HepG2 (cell line): Measurements from ENCODE around the gene MYBPC3. TPM values are rescaled to one million over a fixed set of nuclear protein-coding genes. Genes with fewer than 3 reads are reported as not detected.

Experiments
- ATAC-seq: fragments of 200-7000 bp; cut with Tn5 transposase; 3 replicates; pipeline ENCODE4 v1.9.1; 2020; ENCODE audit warnings: mild to moderate bottlenecking, moderate library complexity
- BruUV-seq: library from RNA; stranded (reverse); fragments of 400-500 nt; replicated peaks from 2 replicates; lab custom pipeline; 2021; lab: Mats Ljungman, UMichigan
- CTCF ChIA-PET: fragments of 300-600 bp; formaldehyde crosslinking; extraction: SDS; loops from one replicate; lab custom pipeline; 2021; ENCODE audit warnings: low total read pairs, inconsistent platforms, low intra/inter-chr PET ratio; lab: Yijun Ruan, JAX
- POLR2A ChIA-PET: fragments of 350-600 bp; sonication (Branson Sonifier 250); formaldehyde crosslinking; loops from one replicate; lab custom pipeline; 2020; ENCODE audit warnings: antibody characterized with exemption, inconsistent platforms; lab: Yijun Ruan, JAX
- DNase-seq: peaks from one replicate; pipeline ENCODE4 v3.0.0-alpha.2; 2015; ENCODE audit warnings: low spot score
- FAIRE-seq: peaks from 3 replicates; lab custom pipeline; 2011; peaks lifted over from hg19 to GRCh38; lab: Jason Lieb, UNC
- H2AFZ ChIP-seq: one replicate; pipeline ENCODE4 v1.6.1; 2011; ENCODE audit warnings: low read length, inconsistent platforms
- H3K27ac ChIP-seq: fragments of 300-600 bp; 3 replicates; pipeline ENCODE4 v1.8.0; 2011; ENCODE audit warnings: mixed run types, mild to moderate bottlenecking, mixed read lengths, low read length, inconsistent platforms; ENCODE audit not compliant: insufficient read depth; ENCODE audit errors: extremely low read length
- H3K27me3 ChIP-seq, 2 experiments: fragments of 200-600 bp in 1 of 2; 2 replicates in 1 of 2; 3 replicates in 1 of 2; pipeline versions ENCODE4 v1.6.0 to v1.8.0; 2011; ENCODE audit warnings: low read length in 2 of 2, mild to moderate bottlenecking in 2 of 2, moderate library complexity in 2 of 2, inconsistent platforms in 1 of 2; ENCODE audit not compliant: insufficient read depth in 2 of 2, control insufficient read depth in 1 of 2
- H3K36me3 ChIP-seq, 2 experiments: fragments of 200-600 bp in 1 of 2; replicated peaks in 1 of 2; 2 replicates in 1 of 2; 3 replicates in 1 of 2; pipeline versions ENCODE4 v1.5.1 to v1.8.0; 2011; ENCODE audit warnings: low read length in 2 of 2, inconsistent platforms in 1 of 2; ENCODE audit not compliant: insufficient read depth in 2 of 2, control insufficient read depth in 1 of 2
- H3K4me1 ChIP-seq: 2 replicates; pipeline ENCODE4 v1.5.1; 2012; ENCODE audit warnings: low read length, inconsistent platforms; ENCODE audit not compliant: insufficient read depth
- H3K4me2 ChIP-seq: 2 replicates; pipeline ENCODE4 v1.6.0; 2011; ENCODE audit warnings: low read depth, low read length, inconsistent platforms
- H3K4me3 ChIP-seq, 3 experiments: fragments of 200-600 bp in 1 of 3; sonication (generic), shearing (Covaris generic) in 1 of 3; replicated peaks in 1 of 3; 2 replicates each; pipeline ENCODE4 v1.5.1; 2011 to 2016; ENCODE audit warnings: low read length in 3 of 3, inconsistent platforms in 2 of 3, low read depth in 2 of 3, mild to moderate bottlenecking in 2 of 3, control low read depth in 1 of 3, mixed read lengths in 1 of 3; ENCODE audit not compliant: insufficient read depth in 1 of 3
- H3K79me2 ChIP-seq: one replicate; pipeline ENCODE4 v1.6.1; 2011; ENCODE audit warnings: low read length, inconsistent platforms; ENCODE audit not compliant: insufficient read depth
- H3K9ac ChIP-seq: 2 replicates; pipeline ENCODE4 v1.6.0; 2011; ENCODE audit warnings: mild to moderate bottlenecking, low read depth, low read length, inconsistent platforms; ENCODE audit not compliant: insufficient read depth
- H3K9me3 ChIP-seq: 2 replicates; pipeline ENCODE4 v1.5.1; 2012; ENCODE audit warnings: mild to moderate bottlenecking, low read length
- H4K20me1 ChIP-seq: 2 replicates; pipeline ENCODE4 v1.6.0; 2011; ENCODE audit warnings: inconsistent platforms, mild to moderate bottlenecking, low read length, moderate library complexity; ENCODE audit not compliant: insufficient read depth
- KAT2B ChIP-seq: fragments of 150-350 bp; IDR thresholded peaks from 2 replicates; pipeline ENCODE4 v1.6.1; 2014; ENCODE audit warnings: low read depth, low read length, borderline replicate concordance
- MED1 ChIP-seq: sonication (generic); formaldehyde crosslinking; IDR thresholded peaks from 2 replicates; pipeline ENCODE4 v1.4.0; 2020; ENCODE audit warnings: missing genetic modification reagents
- MZF1 ChIP-seq: sonication (generic); formaldehyde crosslinking; IDR thresholded peaks from 2 replicates; pipeline ENCODE4 v1.8.1; 2023; ENCODE audit warnings: mild to moderate bottlenecking, missing genetic modification reagents, borderline replicate concordance
- NCOA1 ChIP-seq: sonication (generic); formaldehyde crosslinking; IDR thresholded peaks from 2 replicates; pipeline ENCODE4 v1.9.0; 2021; ENCODE audit warnings: missing genetic modification reagents
- NFRKB ChIP-seq: fragments of 450-650 bp; IDR thresholded peaks from 2 replicates; pipeline ENCODE4 v1.6.1; 2017
- SMAD1 ChIP-seq: sonication (generic); formaldehyde crosslinking; IDR thresholded peaks from 2 replicates; pipeline ENCODE4 v1.4.0; 2020; ENCODE audit warnings: missing genetic modification reagents, low read depth, mild to moderate bottlenecking, borderline replicate concordance
- ZNF329 ChIP-seq: sonication (generic); formaldehyde crosslinking; IDR thresholded peaks from 2 replicates; pipeline ENCODE4 v1.9.0; 2021; ENCODE audit warnings: low read depth, mild to moderate bottlenecking, missing genetic modification reagents
- ZNF431 ChIP-seq: sonication (generic); formaldehyde crosslinking; IDR thresholded peaks from 2 replicates; pipeline ENCODE4 v1.9.0; 2022; ENCODE audit warnings: missing genetic modification reagents, low read depth, mild to moderate bottlenecking, borderline replicate concordance
- WGBS: methylation state at CpG from one replicate; pipeline ENCODE4 v1.1.6; 2017; ENCODE audit warnings: low lambda C conversion rate; 5-methylcytosine and 5-hydroxymethylcytosine counted together
- in situ Hi-C: cut with HindIII; loops from 2 replicates; pipeline ENCODE4 v1.10.0; 2017; ENCODE audit warnings: low pct_unique_long_range_greater_than_20kb; ENCODE audit not compliant: extremely low pct_ligation_motif_present
- intact Hi-C: fragments of 100-400 bp; cut with micrococcal nuclease; formaldehyde crosslinking; loops from one replicate; pipeline ENCODE4 v1.10.0; 2022; ENCODE audit not compliant: unreplicated experiment
- polyA plus RNA-seq, 8 experiments: library from polyadenylated mRNA; depleted of rRNA in 3 of 8; stranded (reverse) in 7 of 8; unstranded in 1 of 8; fragments of >200 nt; fragmentation: Illumina TruSeq in 4 of 8; extraction: Trizol in 4 of 8; gene quantifications; 2 replicates each; pipeline versions ENCODE4 v1.2.1 to v1.2.3, GENCODE V29; 2011 to 2016; ENCODE audit warnings: low read depth in 4 of 8, missing spikeins in 1 of 8, mixed read lengths in 1 of 8; ENCODE audit not compliant: insufficient read depth in 1 of 8
- total RNA-seq, 5 experiments: library from RNA; depleted of rRNA; stranded (reverse); fragments of >200 nt; fragmentation: Illumina TruSeq; extraction: Trizol; gene quantifications; 2 replicates each; pipeline ENCODE4 v1.2.3, GENCODE V29; 2016; ENCODE audit warnings: low read depth in 1 of 5
- TF ChIP-seq, protein P1 (sequence below): sonication (generic); formaldehyde crosslinking; IDR thresholded peaks from 2 replicates; pipeline ENCODE4 v1.5.0; 2020; ENCODE audit warnings: missing genetic modification reagents, mild to moderate bottlenecking, borderline replicate concordance

Gene MYBPC3
- total and polyA plus RNA-seq, 2 of the 13 experiments (the other 11 are each of a cell fraction or from before 2014, with no cell fraction given), result not detected

DNA sequence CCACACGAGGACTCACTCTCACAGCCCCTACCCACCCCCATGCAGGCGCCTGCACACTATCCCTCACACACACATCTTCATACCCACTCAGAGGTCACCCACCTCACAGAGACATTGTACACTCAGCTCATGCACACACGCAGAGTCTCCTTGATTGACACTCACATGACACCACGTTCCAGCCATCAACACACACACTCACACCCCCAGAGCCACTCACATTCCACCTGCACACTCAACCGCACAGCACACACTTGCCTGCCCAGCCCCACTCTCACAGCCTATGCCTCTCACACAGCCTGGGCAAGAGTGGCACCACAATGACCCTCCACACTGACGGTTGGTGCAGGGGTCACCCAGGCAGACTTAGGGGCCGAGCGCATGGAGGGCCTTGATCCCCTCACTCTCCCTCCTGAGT is 23.6 kb upstream of the MYBPC3 start:
- H3K79me2 ChIP-seq, result no peaks in the 10 kb centered on the region
- no peak overlapping the region for H3K4me2 ChIP-seq
- no peak for DNase-seq
- in situ Hi-C loops, result loop anchor here (10.0 kb wide), 1 partner anchor 79 kb away; no protein-coding TSS in a partner anchor
- no peak overlapping the region for H3K27ac ChIP-seq
- no peak overlapping the region for H2AFZ ChIP-seq
- CTCF ChIA-PET, result no interaction called here
- H3K9me3 ChIP-seq, result no peaks in the 10 kb centered on the region
- no peak for FAIRE-seq
- H3K4me3 ChIP-seq, result no peak overlapping the region
- ATAC-seq, result no peak
- POLR2A ChIA-PET, result interaction anchor here (0.6 kb wide), 1 partner anchor 82 kb away, joined by 3 read pairs; no protein-coding TSS in a partner anchor
- peaks cover 2% of the 10 kb centered on the region in 2 experiments; a peak in 1 of 5 replicates for H3K27me3 ChIP-seq
- intact Hi-C loops, result no loop called here
- no peak overlapping the region for H3K9ac ChIP-seq
- H4K20me1 ChIP-seq, result no peaks in the 10 kb centered on the region
- no peaks in the 10 kb centered on the region for H3K36me3 ChIP-seq
- peaks cover 12% of the 10 kb centered on the region; the same call in 1 of the 2 replicates for H3K4me1 ChIP-seq
- 32% methylated on average over 8 of the region's 8 CpGs for WGBS
- no TSS peak for BruUV-seq
- no peak for TF ChIP-seq NCOA1 (CRISPR knock-in tag)
- TF ChIP-seq MED1 (CRISPR knock-in tag), result no peak
- TF ChIP-seq NFRKB, result no peak
- no peak for TF ChIP-seq MZF1 (CRISPR knock-in tag)
- TF ChIP-seq ZNF329, result no peak
- TF ChIP-seq, protein P1, sequence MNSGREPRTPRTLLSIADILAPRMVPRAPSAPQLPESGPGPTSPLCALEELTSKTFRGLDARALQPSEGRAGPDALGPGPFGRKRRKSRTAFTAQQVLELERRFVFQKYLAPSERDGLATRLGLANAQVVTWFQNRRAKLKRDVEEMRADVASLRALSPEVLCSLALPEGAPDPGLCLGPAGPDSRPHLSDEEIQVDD (CRISPR knock-in tag), result no peak
- no peak for TF ChIP-seq ZNF431 (CRISPR knock-in tag)

DNA sequence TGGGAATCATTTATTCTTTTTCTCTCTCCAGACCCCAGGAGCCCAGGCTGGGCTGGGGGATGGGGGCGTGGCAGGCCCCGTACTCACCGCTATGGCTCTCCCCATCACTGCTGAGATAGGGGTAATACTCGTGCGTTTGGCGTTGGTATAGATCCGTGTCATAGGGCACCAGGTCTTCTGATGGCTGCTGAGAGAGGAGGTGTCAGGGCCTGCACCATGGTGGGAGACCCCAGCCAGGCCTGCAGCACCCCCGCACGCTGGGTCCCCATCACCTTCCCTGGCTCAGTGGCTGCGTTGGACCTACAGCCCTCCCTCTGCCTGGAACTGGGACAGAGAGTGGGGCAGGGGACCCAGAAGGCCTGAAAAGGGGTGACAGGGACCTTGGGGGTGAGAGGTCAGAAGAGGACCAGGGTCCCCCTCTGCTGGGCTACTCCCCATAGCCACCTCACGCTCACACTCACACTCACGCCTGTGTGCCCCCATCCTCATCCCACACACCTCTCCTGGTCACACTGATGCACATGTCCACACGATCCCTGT is 23.1 kb upstream of the MYBPC3 start:
- DNase-seq (no peak), ATAC-seq (no peak), FAIRE-seq (no peak)
- H3K27me3 ChIP-seq, result peaks cover 2% of the 10 kb centered on the region in 2 experiments; a peak in 1 of 5 replicates
- H3K4me2 ChIP-seq, result no peak overlapping the region
- H3K79me2 ChIP-seq, result no peaks in the 10 kb centered on the region
- no peak for TF ChIP-seq KAT2B
- no peak for TF ChIP-seq SMAD1 (CRISPR knock-in tag)
- H3K4me3 ChIP-seq, result no peak overlapping the region
- CTCF ChIA-PET, result no interaction called here
- WGBS, result 40% methylated on average over 10 of the region's 13 CpGs
- H4K20me1 ChIP-seq, result no peaks in the 10 kb centered on the region
- no peak overlapping the region for H2AFZ ChIP-seq
- H3K9me3 ChIP-seq, result no peaks in the 10 kb centered on the region
- H3K36me3 ChIP-seq, result no peaks in the 10 kb centered on the region
- peaks cover 12% of the 10 kb centered on the region; the same call in 1 of the 2 replicates for H3K4me1 ChIP-seq
- no peak overlapping the region for H3K9ac ChIP-seq
- in situ Hi-C loops (loop anchor here (10.0 kb wide), 1 partner anchor 79 kb away; no protein-coding TSS in a partner anchor), intact Hi-C loops (no loop called here)
- POLR2A ChIA-PET, result no interaction called here
- BruUV-seq, result no TSS peak
- no peak overlapping the region for H3K27ac ChIP-seq
